Stimulated activated CD8-positive, alpha-beta memory T cell treated with anti-CD3 and anti-CD28 coated beads, Interleukin-12 subunit alpha, Interleukin-12 subunit beta, amount 100 ng/mL, for 24 hours (primary cell): ENCODE results near the gene BRIP1.

Source experiments
- DNase-seq: peaks from one replicate; pipeline ENCODE4 v3.0.0-alpha.2; 2020; ENCODE audit errors: extremely low read depth

BRIP1 gene

GRCh38 chr17:61757168-61757567, 106.2 kb downstream of the BRIP1 start:
- no peak for DNase-seq

GRCh38 chr17:61756561-61756960, 106.8 kb downstream of the BRIP1 start:
- no peak for DNase-seq

GRCh38 chr17:61755668-61756067, 107.7 kb downstream of the BRIP1 start:
- no peak for DNase-seq

GRCh38 chr17:61755078-61755477, 108.2 kb downstream of the BRIP1 start:
- DNase-seq: no peak

- no peak for DNase-seq
Measured at GRCh38 chr17:61754124-61754523, 109.2 kb downstream of the BRIP1 start.

- DNase-seq: no peak
Measured at GRCh38 chr17:61753696-61754095, 109.6 kb downstream of the BRIP1 start.

- no peak for DNase-seq
Measured at GRCh38 chr17:61750656-61751055, 112.7 kb downstream of the BRIP1 start.

- no peak for DNase-seq
Measured at GRCh38 chr17:61749823-61750404, 113.4 kb downstream of the BRIP1 start.

- DNase-seq: no peak
Measured at GRCh38 chr17:61746248-61746985, 116.9 kb downstream of the BRIP1 start.

GRCh38 chr17:61744804-61745203, 118.5 kb downstream of the BRIP1 start:
- no peak for DNase-seq

- DNase-seq: no peak
Measured at GRCh38 chr17:61744252-61744651, 119.1 kb downstream of the BRIP1 start.

GRCh38 chr17:61743766-61744165, 119.6 kb downstream of the BRIP1 start:
- DNase-seq: no peak

- DNase-seq: no peak
Measured at GRCh38 chr17:61739002-61739401, 124.3 kb downstream of the BRIP1 start.

- DNase-seq: no peak
Measured at GRCh38 chr17:61738249-61738648, 125.1 kb downstream of the BRIP1 start.

- DNase-seq: no peak
Measured at GRCh38 chr17:61737820-61738219, 125.5 kb downstream of the BRIP1 start.

GRCh38 chr17:61736438-61736837, 126.9 kb downstream of the BRIP1 start:
- DNase-seq: no peak

GRCh38 chr17:61735807-61736206, 127.5 kb downstream of the BRIP1 start:
- DNase-seq: no peak

GRCh38 chr17:61734466-61734865, 128.9 kb downstream of the BRIP1 start:
- DNase-seq: no peak

GRCh38 chr17:61734012-61734411, 129.3 kb downstream of the BRIP1 start:
- DNase-seq: no peak

GRCh38 chr17:61733021-61733420, 130.3 kb downstream of the BRIP1 start:
- DNase-seq: no peak

- no peak for DNase-seq
Measured at GRCh38 chr17:61732169-61732568, 131.2 kb downstream of the BRIP1 start.

GRCh38 chr17:61731330-61731729, 132.0 kb downstream of the BRIP1 start:
- DNase-seq: no peak

GRCh38 chr17:61729690-61730268, 133.5 kb downstream of the BRIP1 start:
- DNase-seq: no peak
